ENCODE results near the gene TRPM2. TPM values are rescaled to one million over a fixed set of nuclear protein-coding genes. Genes with fewer than 3 reads are reported as not detected.

The TRPM2 gene
- total RNA-seq, 1 experiment from 2014 or later, result 28.1 TPM

DNA sequence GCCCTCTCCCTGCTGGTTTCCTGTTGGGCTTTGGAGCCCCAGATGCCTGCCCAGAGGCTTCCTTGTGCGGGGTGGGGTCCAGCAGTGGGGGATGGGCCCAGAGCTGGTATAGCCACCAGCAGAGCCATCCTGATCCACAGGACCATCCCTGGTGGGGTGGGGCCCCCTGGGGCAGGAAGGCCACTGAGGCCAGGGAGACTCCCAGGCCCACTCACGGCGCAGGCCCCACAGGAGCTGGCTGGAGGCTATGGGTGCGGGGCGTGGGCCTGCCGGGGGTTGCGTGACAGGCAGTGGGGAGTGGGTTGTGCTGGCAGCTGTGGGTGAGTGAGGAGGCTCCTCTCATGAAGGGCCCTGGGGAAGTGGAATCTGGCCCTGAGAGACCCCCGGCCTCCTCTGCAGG, 107.6 kb downstream of the TRPM2 start:
- ChIA-PET RAD21 (ENCODE audit: low non-redundant PET in 1 of 2, low total read pairs in 2 of 2, uncharacterized antibody in 2 of 2, unreplicated experiment in 2 of 2) (no interaction called here), POLR2A (no interaction called here), CTCF (no interaction called here)
- TF ChIP-seq, protein P1, sequence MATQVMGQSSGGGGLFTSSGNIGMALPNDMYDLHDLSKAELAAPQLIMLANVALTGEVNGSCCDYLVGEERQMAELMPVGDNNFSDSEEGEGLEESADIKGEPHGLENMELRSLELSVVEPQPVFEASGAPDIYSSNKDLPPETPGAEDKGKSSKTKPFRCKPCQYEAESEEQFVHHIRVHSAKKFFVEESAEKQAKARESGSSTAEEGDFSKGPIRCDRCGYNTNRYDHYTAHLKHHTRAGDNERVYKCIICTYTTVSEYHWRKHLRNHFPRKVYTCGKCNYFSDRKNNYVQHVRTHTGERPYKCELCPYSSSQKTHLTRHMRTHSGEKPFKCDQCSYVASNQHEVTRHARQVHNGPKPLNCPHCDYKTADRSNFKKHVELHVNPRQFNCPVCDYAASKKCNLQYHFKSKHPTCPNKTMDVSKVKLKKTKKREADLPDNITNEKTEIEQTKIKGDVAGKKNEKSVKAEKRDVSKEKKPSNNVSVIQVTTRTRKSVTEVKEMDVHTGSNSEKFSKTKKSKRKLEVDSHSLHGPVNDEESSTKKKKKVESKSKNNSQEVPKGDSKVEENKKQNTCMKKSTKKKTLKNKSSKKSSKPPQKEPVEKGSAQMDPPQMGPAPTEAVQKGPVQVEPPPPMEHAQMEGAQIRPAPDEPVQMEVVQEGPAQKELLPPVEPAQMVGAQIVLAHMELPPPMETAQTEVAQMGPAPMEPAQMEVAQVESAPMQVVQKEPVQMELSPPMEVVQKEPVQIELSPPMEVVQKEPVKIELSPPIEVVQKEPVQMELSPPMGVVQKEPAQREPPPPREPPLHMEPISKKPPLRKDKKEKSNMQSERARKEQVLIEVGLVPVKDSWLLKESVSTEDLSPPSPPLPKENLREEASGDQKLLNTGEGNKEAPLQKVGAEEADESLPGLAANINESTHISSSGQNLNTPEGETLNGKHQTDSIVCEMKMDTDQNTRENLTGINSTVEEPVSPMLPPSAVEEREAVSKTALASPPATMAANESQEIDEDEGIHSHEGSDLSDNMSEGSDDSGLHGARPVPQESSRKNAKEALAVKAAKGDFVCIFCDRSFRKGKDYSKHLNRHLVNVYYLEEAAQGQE (IDR thresholded peaks at IDR 0.05; ENCODE audit: low read depth), result no peak
- TF ChIP-seq, protein P2, sequence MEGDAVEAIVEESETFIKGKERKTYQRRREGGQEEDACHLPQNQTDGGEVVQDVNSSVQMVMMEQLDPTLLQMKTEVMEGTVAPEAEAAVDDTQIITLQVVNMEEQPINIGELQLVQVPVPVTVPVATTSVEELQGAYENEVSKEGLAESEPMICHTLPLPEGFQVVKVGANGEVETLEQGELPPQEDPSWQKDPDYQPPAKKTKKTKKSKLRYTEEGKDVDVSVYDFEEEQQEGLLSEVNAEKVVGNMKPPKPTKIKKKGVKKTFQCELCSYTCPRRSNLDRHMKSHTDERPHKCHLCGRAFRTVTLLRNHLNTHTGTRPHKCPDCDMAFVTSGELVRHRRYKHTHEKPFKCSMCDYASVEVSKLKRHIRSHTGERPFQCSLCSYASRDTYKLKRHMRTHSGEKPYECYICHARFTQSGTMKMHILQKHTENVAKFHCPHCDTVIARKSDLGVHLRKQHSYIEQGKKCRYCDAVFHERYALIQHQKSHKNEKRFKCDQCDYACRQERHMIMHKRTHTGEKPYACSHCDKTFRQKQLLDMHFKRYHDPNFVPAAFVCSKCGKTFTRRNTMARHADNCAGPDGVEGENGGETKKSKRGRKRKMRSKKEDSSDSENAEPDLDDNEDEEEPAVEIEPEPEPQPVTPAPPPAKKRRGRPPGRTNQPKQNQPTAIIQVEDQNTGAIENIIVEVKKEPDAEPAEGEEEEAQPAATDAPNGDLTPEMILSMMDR (IDR thresholded peaks at IDR 0.05 in 2 of 3, conservative IDR thresholded peaks at IDR 0.05 in 1 of 3; ENCODE audit: borderline replicate concordance in 1 of 3, insufficient read depth in 1 of 3, low read depth in 2 of 3, low read length in 2 of 3), result no peak
- no peak for TF ChIP-seq EGR1 (IDR thresholded peaks at IDR 0.05; ENCODE audit: low read depth)
- TF ChIP-seq, protein P3, sequence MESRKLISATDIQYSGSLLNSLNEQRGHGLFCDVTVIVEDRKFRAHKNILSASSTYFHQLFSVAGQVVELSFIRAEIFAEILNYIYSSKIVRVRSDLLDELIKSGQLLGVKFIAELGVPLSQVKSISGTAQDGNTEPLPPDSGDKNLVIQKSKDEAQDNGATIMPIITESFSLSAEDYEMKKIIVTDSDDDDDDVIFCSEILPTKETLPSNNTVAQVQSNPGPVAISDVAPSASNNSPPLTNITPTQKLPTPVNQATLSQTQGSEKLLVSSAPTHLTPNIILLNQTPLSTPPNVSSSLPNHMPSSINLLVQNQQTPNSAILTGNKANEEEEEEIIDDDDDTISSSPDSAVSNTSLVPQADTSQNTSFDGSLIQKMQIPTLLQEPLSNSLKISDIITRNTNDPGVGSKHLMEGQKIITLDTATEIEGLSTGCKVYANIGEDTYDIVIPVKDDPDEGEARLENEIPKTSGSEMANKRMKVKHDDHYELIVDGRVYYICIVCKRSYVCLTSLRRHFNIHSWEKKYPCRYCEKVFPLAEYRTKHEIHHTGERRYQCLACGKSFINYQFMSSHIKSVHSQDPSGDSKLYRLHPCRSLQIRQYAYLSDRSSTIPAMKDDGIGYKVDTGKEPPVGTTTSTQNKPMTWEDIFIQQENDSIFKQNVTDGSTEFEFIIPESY (IDR thresholded peaks at IDR 0.05; ENCODE audit: extremely low read depth, insufficient replicate concordance, low read length), result no peak
- no peak for TF ChIP-seq EZH2phosphoT487 (IDR thresholded peaks at IDR 0.05; ENCODE audit: borderline replicate concordance)
- no peak for TF ChIP-seq YY1 (IDR thresholded peaks at IDR 0.05; ENCODE audit: extremely low read depth, insufficient replicate concordance, low read depth, low read length)
- TF ChIP-seq SRF (IDR thresholded peaks at IDR 0.05; ENCODE audit: low read depth), result no peak
- no peak for TF ChIP-seq JUND (IDR thresholded peaks at IDR 0.05)
- TF ChIP-seq, protein P4, sequence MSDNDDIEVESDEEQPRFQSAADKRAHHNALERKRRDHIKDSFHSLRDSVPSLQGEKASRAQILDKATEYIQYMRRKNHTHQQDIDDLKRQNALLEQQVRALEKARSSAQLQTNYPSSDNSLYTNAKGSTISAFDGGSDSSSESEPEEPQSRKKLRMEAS (IDR thresholded peaks at IDR 0.05), result no peak
- no peak for TF ChIP-seq EZH2 (IDR thresholded peaks at IDR 0.05)
- TF ChIP-seq SIN3A (IDR thresholded peaks at IDR 0.05; ENCODE audit: low read depth), result no peak
- TF ChIP-seq POLR2AphosphoS5 (IDR thresholded peaks at IDR 0.05; ENCODE audit: low read depth, low read length), result no peak
- TF ChIP-seq SP1 (IDR thresholded peaks at IDR 0.05; ENCODE audit: low read depth), result no peak
- no peak for TF ChIP-seq ZFX (IDR thresholded peaks at IDR 0.05)
- intact Hi-C loops (cut with micrococcal nuclease), result no loop called here
- Histone ChIP-seq H4K20me1 (ENCODE audit: insufficient read depth) (no peaks in the 10 kb centered on the region), H3K9me2 (ENCODE audit: insufficient read depth) (no peaks in the 10 kb centered on the region), H3K36me3 (ENCODE audit: control insufficient read depth in 1 of 2, insufficient read depth in 2 of 2, low read length in 2 of 2) (no peaks in the 10 kb centered on the region), H3K27ac (ENCODE audit: low read depth, low read length) (no peak overlapping the region), H3K79me2 (ENCODE audit: insufficient read depth, low read length) (no peaks in the 10 kb centered on the region), H3K4me2 (ENCODE audit: low read length) (no peak overlapping the region), H3K9ac (ENCODE audit: low read length) (no peak overlapping the region), H3K4me3 (replicated peaks in 1 of 2; ENCODE audit: low read depth in 1 of 2, low read length in 2 of 2) (no peak overlapping the region), H3K4me1 (ENCODE audit: control insufficient read depth in 1 of 2, insufficient read depth in 2 of 2, low read length in 2 of 2) (peaks cover 4 to 5% of the 10 kb centered on the region in 2 experiments; a peak in 3 of 4 replicates), H2AFZ (ENCODE audit: low read depth, low read length, poor library complexity, severe bottlenecking) (no peak overlapping the region), H3K9me3 (ENCODE audit: control insufficient read depth in 1 of 2, insufficient read depth in 1 of 2, low read depth in 1 of 2, low read length in 2 of 2) (no peaks in the 10 kb centered on the region), H3K27me3 (ENCODE audit: insufficient read depth, low read length) (no peaks in the 10 kb centered on the region)
- no peak for DNase-seq (ENCODE audit: low read depth, low spot score)
- BruUV-seq (replicated peaks), result no TSS peak
- no peak for ATAC-seq
